Stimulated activated CD4-positive, alpha-beta T cell treated with anti-CD3 and anti-CD28 coated beads, Interleukin-2, amount 100 ng/mL, for 24 hours (primary cell): ENCODE data around the gene ZNF317.
"Not testable (repeated sequence)": the region's sequence is repeated elsewhere in the genome, so short reads cannot be mapped to it uniquely, and the experiment has no call there.

ENCODE experiments used
- DNase-seq, 2 donors: peaks; one replicate each; pipeline ENCODE4 v3.0.0-alpha.2; 2020

Gene ZNF317

GRCh38 chr19:9178901-9179300 is 38.7 kb downstream of the ZNF317 start, which contains the start of gene OR7D2:
TSS of gene OR7D2 (plus strand) at chr19:9178979. CDS start at chr19:9185782, 6,803 bp downstream.
- DNase-seq = no peak

GRCh38 chr19:9183000-9183399 is 42.8 kb downstream of the ZNF317 start:
- DNase-seq = no peak

GRCh38 chr19:9187191-9187590 is 47.0 kb downstream of the ZNF317 start:
- no peak for DNase-seq

- no peak for DNase-seq
Measured at GRCh38 chr19:9189535-9189934, 49.3 kb downstream of the ZNF317 start.

- DNase-seq = not testable (repeated sequence)
Measured at GRCh38 chr19:9198044-9198443, 57.8 kb downstream of the ZNF317 start.

- DNase-seq = peak; percentile 70 to 74
Measured at GRCh38 chr19:9205501-9206113, 65.4 kb downstream of the ZNF317 start.
